AG04449 (cell line): ENCODE measurements around the gene RAB6B.

ENCODE experiments used
- CTCF ChIA-PET: fragments of 350-600 bp; formaldehyde crosslinking; extraction: SDS; loops from one replicate; lab custom pipeline; 2021; ENCODE audit warnings: antibody characterized with exemption; lab: Yijun Ruan, JAX
- POLR2A ChIA-PET: fragments of 400-600, 350-600 bp; formaldehyde crosslinking; extraction: SDS; loops from one replicate; lab custom pipeline; 2020; ENCODE audit warnings: antibody characterized with exemption, inconsistent platforms; lab: Yijun Ruan, JAX
- DNase-seq: peaks from one replicate; pipeline ENCODE4 v3.0.0-alpha.2; 2010; ENCODE audit warnings: low read depth, low spot score
- H3K4me3 ChIP-seq: 2 replicates; pipeline ENCODE4 v1.5.1; 2011; ENCODE audit warnings: low read depth, mild to moderate bottlenecking, control low read depth, low read length
- TF ChIP-seq, protein P1 (sequence below): IDR thresholded peaks from one replicate; pipeline ENCODE4 v1.5.1; 2011; ENCODE audit warnings: mild to moderate bottlenecking, moderate library complexity, low read length, control low read depth, inconsistent platforms; ENCODE audit not compliant: insufficient read depth; ENCODE audit errors: missing control alignments

RAB6B gene

DNA sequence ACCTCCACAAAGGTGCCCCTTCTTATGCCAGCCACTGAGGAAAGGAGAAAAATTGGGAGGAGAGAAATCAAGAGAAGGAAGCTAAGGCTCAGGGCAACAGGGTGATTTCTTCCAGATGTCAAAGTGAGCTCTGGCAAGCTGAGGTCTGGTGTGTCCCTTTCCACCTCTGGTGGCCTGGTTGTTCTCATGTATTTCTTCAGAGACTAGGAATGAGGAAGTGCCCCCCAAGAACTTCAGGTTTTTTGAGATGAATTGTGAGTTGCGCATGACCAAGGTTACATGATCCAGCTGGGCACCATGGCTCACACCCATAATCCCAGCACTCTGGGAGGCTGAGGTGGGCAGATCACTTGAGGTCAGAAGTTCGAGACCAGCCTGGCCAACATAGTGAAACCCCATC, 5.6 kb downstream of the RAB6B start:
- CTCF ChIA-PET = no interaction called here
- TF ChIP-seq, protein P1, sequence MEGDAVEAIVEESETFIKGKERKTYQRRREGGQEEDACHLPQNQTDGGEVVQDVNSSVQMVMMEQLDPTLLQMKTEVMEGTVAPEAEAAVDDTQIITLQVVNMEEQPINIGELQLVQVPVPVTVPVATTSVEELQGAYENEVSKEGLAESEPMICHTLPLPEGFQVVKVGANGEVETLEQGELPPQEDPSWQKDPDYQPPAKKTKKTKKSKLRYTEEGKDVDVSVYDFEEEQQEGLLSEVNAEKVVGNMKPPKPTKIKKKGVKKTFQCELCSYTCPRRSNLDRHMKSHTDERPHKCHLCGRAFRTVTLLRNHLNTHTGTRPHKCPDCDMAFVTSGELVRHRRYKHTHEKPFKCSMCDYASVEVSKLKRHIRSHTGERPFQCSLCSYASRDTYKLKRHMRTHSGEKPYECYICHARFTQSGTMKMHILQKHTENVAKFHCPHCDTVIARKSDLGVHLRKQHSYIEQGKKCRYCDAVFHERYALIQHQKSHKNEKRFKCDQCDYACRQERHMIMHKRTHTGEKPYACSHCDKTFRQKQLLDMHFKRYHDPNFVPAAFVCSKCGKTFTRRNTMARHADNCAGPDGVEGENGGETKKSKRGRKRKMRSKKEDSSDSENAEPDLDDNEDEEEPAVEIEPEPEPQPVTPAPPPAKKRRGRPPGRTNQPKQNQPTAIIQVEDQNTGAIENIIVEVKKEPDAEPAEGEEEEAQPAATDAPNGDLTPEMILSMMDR = no peak

DNA sequence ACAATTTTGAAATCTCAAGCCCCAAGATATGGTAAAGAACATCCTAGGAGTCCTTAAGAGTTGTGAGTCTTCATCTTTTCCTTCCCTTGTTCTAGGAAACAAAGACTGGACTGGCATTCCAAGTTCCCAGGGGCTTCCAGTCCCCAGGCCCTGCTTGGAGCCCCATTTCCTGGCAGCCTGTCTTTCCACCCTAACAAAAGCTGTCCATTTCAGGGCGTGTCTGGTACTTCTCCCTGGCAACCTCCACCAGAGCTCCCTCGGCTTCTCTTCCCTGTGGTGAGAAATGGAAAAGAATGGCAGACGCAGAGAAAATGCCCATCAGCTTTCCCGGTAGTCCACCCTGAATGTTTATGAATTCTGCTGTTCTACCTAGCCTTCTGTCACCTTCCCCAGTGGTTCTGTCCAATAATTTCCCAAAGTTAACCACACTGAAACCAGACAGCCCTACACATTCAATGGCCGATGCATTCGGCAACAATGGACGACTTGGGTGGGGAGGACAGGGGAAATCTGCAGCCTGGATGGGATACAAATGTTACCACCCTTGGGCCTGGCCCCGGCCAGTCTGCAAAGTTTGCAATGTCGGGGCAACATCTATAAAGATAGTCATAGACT, 6.8 kb downstream of the RAB6B start:
- POLR2A ChIA-PET = no interaction called here
- DNase-seq = no peak
- CTCF ChIA-PET = no interaction called here
- TF ChIP-seq, protein P1 = no peak
- no peak overlapping the region for H3K4me3 ChIP-seq

More for the DNA sequence above, 5.6 kb downstream of the RAB6B start:
- H3K4me3 ChIP-seq = no peak overlapping the region
- DNase-seq = no peak
- POLR2A ChIA-PET = no interaction called here

DNA sequence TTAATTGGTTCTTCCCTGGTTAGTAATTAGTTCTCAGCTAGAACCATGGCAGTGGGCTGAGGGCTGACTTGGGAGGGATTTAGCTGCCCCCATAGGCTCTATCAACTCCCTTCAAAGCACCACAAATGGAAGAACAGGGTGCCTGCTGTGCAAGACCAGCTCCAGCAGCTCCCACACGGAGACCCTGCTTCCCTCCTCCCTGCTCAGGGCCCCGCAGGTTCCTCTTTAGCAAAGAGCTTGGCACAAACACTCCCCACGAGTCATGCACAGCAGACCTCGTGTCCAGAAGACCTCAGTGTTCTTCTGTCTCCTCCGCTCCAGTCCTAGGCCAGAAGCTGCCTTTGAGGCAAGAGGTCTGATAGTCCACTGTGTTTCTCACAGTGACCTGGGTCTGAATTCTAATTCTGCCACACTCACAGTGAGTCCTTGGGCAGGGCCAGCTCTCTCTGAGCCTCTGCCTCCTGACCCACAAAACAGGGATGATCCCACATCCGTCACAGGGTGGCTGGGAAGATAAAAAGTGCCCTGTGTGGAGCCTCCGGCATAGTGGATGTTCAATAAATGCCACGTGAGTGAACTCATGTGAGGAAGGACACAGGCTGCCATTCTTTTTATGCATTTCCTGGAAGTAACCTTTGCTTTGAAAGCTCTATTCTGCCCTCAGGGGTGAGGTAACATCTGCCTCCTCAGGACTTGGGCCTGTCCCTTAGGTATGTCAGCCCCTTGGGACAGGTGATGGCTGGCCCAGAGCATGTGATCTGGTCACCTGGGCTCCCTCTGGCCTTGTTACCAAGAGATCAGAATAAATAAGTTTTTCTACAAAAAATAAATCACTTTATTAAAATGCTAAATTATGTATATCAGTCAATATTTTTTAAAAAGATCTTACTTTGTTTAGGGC, 7.6 kb downstream of the RAB6B start:
- no peak overlapping the region for H3K4me3 ChIP-seq
- CTCF ChIA-PET = interaction anchor here (1.2 kb wide), 1 partner anchor 71 kb away, joined by 5 read pairs; no protein-coding TSS in a partner anchor
- TF ChIP-seq, protein P1 = no peak
- no peak for DNase-seq
- POLR2A ChIA-PET = interaction anchor here (0.6 kb wide), 1 partner anchor 48 kb away, joined by 3 read pairs; no protein-coding TSS in a partner anchor

DNA sequence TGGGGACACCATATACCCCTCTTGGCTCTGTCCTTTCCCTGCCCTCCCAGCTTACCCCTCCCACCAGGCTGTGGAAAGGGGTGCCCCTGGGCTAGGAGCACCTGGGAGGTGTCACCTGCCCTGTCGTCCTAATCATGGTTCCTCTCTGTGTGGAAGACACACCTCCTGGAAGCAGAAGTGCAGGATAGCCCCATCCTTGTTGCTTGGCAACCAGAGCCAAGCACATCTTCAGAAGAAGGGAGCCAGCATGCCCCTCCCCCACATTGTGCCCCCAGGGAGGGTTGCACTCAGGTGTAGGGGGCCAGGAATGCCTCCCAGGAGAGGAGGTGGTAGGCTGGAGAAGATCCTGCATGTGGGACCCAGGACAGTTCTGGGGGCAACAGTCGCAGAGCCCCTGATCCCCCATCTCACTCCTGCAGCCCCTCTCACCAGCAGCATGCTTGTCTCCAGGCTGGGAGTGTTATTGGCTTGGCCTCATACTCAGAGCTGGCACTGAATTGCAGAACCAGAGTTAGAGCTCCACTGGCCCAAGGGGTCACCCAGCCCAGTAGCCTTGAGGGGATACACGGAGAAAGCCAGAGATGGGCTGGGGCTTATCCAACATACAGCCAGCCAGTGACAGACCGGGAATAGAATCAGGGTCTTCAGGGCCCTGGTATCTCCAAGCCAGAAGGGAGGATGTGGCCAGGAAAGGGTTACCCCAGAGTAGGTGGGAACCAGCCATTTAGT, 8.4 kb downstream of the RAB6B start:
- H3K4me3 ChIP-seq = no peak overlapping the region
- TF ChIP-seq, protein P1 = no peak
- ChIA-PET CTCF (interaction anchor here (1.2 kb wide), 1 partner anchor 70 kb away, joined by 5 read pairs; no protein-coding TSS in a partner anchor), POLR2A (interaction anchor here (0.6 kb wide), 1 partner anchor 49 kb away, joined by 3 read pairs; no protein-coding TSS in a partner anchor)
- no peak for DNase-seq

DNA sequence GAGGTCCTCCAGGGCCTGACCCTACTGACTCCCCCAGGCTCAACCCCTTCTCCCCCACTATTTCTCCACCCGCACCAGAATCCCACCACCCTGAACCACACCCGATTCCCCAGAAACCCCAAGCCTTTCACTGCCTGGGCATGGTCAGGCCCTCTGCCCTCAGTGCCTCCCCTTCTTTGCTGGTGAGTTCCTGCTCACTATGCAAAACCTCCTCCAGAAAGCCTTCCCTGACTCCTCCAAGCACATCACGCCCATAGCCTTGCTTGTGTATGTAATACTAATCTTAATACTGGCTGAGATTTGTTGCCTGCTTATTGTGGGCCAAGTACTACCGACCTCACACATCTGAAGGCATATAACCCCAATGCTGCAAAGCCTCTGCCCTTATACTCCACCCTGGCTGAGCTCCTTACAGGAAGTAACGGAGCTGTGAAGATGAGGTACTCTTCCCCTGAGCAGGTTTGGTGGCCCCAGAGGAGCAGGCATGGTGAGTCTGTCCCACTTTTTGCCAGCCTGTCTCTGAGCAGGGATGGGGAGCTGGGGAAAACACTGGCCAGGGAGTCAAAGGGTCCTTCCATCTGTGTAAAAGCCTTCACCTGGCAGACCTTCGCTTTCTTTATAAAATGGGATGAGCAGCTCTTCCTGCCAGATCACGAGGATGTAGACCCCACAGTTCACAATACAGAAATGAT, 9.5 kb downstream of the RAB6B start:
- TF ChIP-seq, protein P1 = no peak
- DNase-seq = no peak
- ChIA-PET CTCF (no interaction called here), POLR2A (no interaction called here)
- H3K4me3 ChIP-seq = no peak overlapping the region
